SK-N-SH (cell line): ENCODE measurements around the gene WNK2. TPM values are rescaled to one million over a fixed set of nuclear protein-coding genes. Genes with fewer than 3 reads are reported as not detected.

Experiments
- CTCF ChIA-PET: fragments of 300-600, 350-600 bp; formaldehyde crosslinking; extraction: SDS; loops from one replicate; lab custom pipeline; 2021; lab: Yijun Ruan, JAX
- POLR2A ChIA-PET: fragments of 350-600 bp; sonication (Branson Sonifier 250); formaldehyde crosslinking; extraction: SDS; loops from one replicate; lab custom pipeline; 2020; ENCODE audit warnings: antibody characterized with exemption, inconsistent platforms; lab: Yijun Ruan, JAX
- DNase-seq: peaks from one replicate; pipeline ENCODE4 v3.0.0; 2012
- H2AFZ ChIP-seq: fragments of 200-600 bp; sonication (generic); 2 replicates; pipeline ENCODE4 v1.8.1; 2016; ENCODE audit warnings: antibody characterized with exemption, mild to moderate bottlenecking, low read depth
- H3F3A ChIP-seq: fragments of 200-600 bp; sonication (generic); replicated peaks from 2 replicates; pipeline ENCODE3; 2016; ENCODE audit warnings: antibody characterized with exemption, mild to moderate bottlenecking; ENCODE audit not compliant: insufficient read depth
- H3K27ac ChIP-seq, 2 experiments: fragments of 200-500 bp in 1 of 2; fragments of 200-600 bp in 1 of 2; sonication (Bioruptor generic) in 1 of 2; sonication (generic), shearing (Covaris generic) in 1 of 2; 2 replicates each; pipeline versions ENCODE4 v1.5.1 to v1.6.1; 2014 to 2016; ENCODE audit warnings: low read depth in 2 of 2, inconsistent platforms in 1 of 2, low read length in 1 of 2, mild to moderate bottlenecking in 1 of 2, mixed read lengths in 1 of 2
- H3K27me3 ChIP-seq: fragments of 200-600 bp; sonication (generic), shearing (Covaris generic); 2 replicates; pipeline ENCODE4 v1.6.1; 2016; ENCODE audit warnings: mixed run types; ENCODE audit not compliant: insufficient read depth
- H3K36me3 ChIP-seq, 2 experiments: fragments of 200-500 bp in 1 of 2; fragments of 200-600 bp in 1 of 2; sonication (Bioruptor generic) in 1 of 2; sonication (generic) in 1 of 2; replicated peaks in 1 of 2; 2 replicates each; pipeline versions ENCODE3 to v1.5.1; 2014 to 2016; ENCODE audit warnings: low read length in 1 of 2, mild to moderate bottlenecking in 1 of 2; ENCODE audit not compliant: insufficient read depth in 2 of 2, control insufficient read depth in 1 of 2
- H3K4me1 ChIP-seq, 2 experiments: fragments of 200-500 bp in 1 of 2; fragments of 200-600 bp in 1 of 2; sonication (Bioruptor generic) in 1 of 2; sonication (generic), shearing (Covaris generic) in 1 of 2; 2 replicates each; pipeline versions ENCODE4 v1.5.1 to v1.6.1; 2014 to 2016; ENCODE audit warnings: low read depth in 1 of 2, low read length in 1 of 2, mixed run types in 1 of 2; ENCODE audit not compliant: insufficient read depth in 2 of 2, control insufficient read depth in 1 of 2
- H3K4me2 ChIP-seq: fragments of 200-600 bp; sonication (generic), shearing (Covaris generic); 2 replicates; pipeline ENCODE4 v1.6.1; 2017; ENCODE audit warnings: mixed run types
- H3K4me3 ChIP-seq, 2 experiments: fragments of 200-500 bp in 1 of 2; fragments of 200-600 bp in 1 of 2; sonication (Bioruptor generic) in 1 of 2; sonication (generic), shearing (Covaris generic) in 1 of 2; 2 replicates each; pipeline versions ENCODE4 v1.5.1 to v1.8.1; 2014 to 2016; ENCODE audit warnings: low read depth in 2 of 2, inconsistent platforms in 1 of 2, low read length in 1 of 2, mild to moderate bottlenecking in 1 of 2, mixed read lengths in 1 of 2, moderate library complexity in 1 of 2
- H3K79me2 ChIP-seq: fragments of 200-600 bp; sonication (generic); 2 replicates; pipeline ENCODE4 v1.8.1; 2017; ENCODE audit warnings: mild to moderate bottlenecking; ENCODE audit not compliant: insufficient read depth
- H3K9ac ChIP-seq: fragments of 200-600 bp; sonication (generic); 2 replicates; pipeline ENCODE4 v1.6.1; 2017; ENCODE audit warnings: mixed run types
- H3K9me2 ChIP-seq: fragments of 200-600 bp; sonication (generic); 2 replicates; pipeline ENCODE4 v1.6.1; 2017; ENCODE audit warnings: mixed run types
- H3K9me3 ChIP-seq: fragments of 200-600 bp; sonication (generic); 2 replicates; pipeline ENCODE4 v1.6.1; 2017; ENCODE audit warnings: mixed run types, mild to moderate bottlenecking, moderate library complexity
- H4K20me1 ChIP-seq: fragments of 200-600 bp; sonication (generic); 2 replicates; pipeline ENCODE4 v1.6.1; 2017; ENCODE audit warnings: mild to moderate bottlenecking, mixed run types; ENCODE audit not compliant: insufficient read depth
- EP300 ChIP-seq, 2 experiments: IDR thresholded peaks; 2 replicates each; pipeline versions ENCODE4 v1.4.0 to v1.6.1; 2012; ENCODE audit warnings: borderline replicate concordance in 1 of 2, low read depth in 1 of 2, low read length in 1 of 2
- EZH2phosphoT487 ChIP-seq: fragments of 200-600 bp; sonication (generic); IDR thresholded peaks from 2 replicates; pipeline ENCODE4 v1.6.1; 2017; ENCODE audit warnings: low read depth, mixed run types, mild to moderate bottlenecking, antibody characterized with exemption, moderate library complexity, borderline replicate concordance
- FOSL2 ChIP-seq: IDR thresholded peaks from 2 replicates; pipeline ENCODE4 v1.4.0; 2012; ENCODE audit warnings: low read depth, mild to moderate bottlenecking, moderate library complexity, borderline replicate concordance
- GATA2 ChIP-seq: sonication (generic); formaldehyde crosslinking; IDR thresholded peaks from 2 replicates; pipeline ENCODE4 v1.5.0; 2020; ENCODE audit warnings: mild to moderate bottlenecking, missing genetic modification reagents
- MAX ChIP-seq: IDR thresholded peaks from 2 replicates; pipeline ENCODE4 v1.4.0; 2012; ENCODE audit warnings: low read depth
- MEF2A ChIP-seq: IDR thresholded peaks from 2 replicates; pipeline ENCODE4 v1.4.0; 2012; ENCODE audit warnings: low read depth, borderline replicate concordance
- NRF1 ChIP-seq: IDR thresholded peaks from 2 replicates; pipeline ENCODE4 v1.6.1; 2012; ENCODE audit warnings: low read depth, mild to moderate bottlenecking, low read length
- POLR2AphosphoS5 ChIP-seq: IDR thresholded peaks from 2 replicates; pipeline ENCODE4 v1.6.1; 2012; ENCODE audit warnings: low read depth, low read length
- REST ChIP-seq: IDR thresholded peaks from 2 replicates; pipeline ENCODE4 v1.6.1; 2012; ENCODE audit warnings: mild to moderate bottlenecking, low read depth, low read length, moderate library complexity
- RXRA ChIP-seq: IDR thresholded peaks from 2 replicates; pipeline ENCODE4 v1.4.0; 2012; ENCODE audit warnings: low read depth, mild to moderate bottlenecking, borderline replicate concordance
- SIN3A ChIP-seq: IDR thresholded peaks from 2 replicates; pipeline ENCODE4 v1.6.1; 2012; ENCODE audit warnings: low read depth, mild to moderate bottlenecking, low read length, moderate library complexity, borderline replicate concordance
- WGBS: methylation state at CpG from one replicate; pipeline ENCODE4 v1.1.6; 2017; ENCODE audit warnings: low lambda C conversion rate; 5-methylcytosine and 5-hydroxymethylcytosine counted together
- polyA plus RNA-seq, 3 experiments: library from polyadenylated mRNA; depleted of rRNA; stranded (reverse); fragments of >200 nt; gene quantifications; 2 replicates each; pipeline ENCODE4 v1.2.3, GENCODE V29; 2012
- TF ChIP-seq, protein P1 (sequence below): IDR thresholded peaks from 2 replicates; pipeline ENCODE4 v1.4.0; 2012; ENCODE audit warnings: low read depth, borderline replicate concordance
- TF ChIP-seq, protein P2 (sequence below): fragments of 150-350 bp; IDR thresholded peaks from 2 replicates; pipeline ENCODE4 v1.6.1; 2017; ENCODE audit warnings: antibody characterized with exemption, low read length, low read depth, borderline replicate concordance

WNK2 gene
- polyA plus RNA-seq, 1 of the 3 experiments (the other 2 are of a cell fraction) = 0.12 TPM

GRCh38 chr9:93258818-93259489 lies 75.0 kb downstream of the WNK2 start (continued):
- TF ChIP-seq SIN3A = no peak

GRCh38 chr9:93259490-93260262 lies 75.7 kb downstream of the WNK2 start:
- Histone ChIP-seq H3K4me1 (no peaks in the 10 kb centered on the region; a peak in 1 of 4 replicates), H3K9me3 (no peaks in the 10 kb centered on the region), H2AFZ (no peak overlapping the region), H3K4me3 (no peak overlapping the region), H3K4me2 (no peak overlapping the region), H3K79me2 (no peaks in the 10 kb centered on the region), H3K27me3 (no peaks in the 10 kb centered on the region), H3K27ac (no peak overlapping the region; a peak in 1 of 4 replicates), H3F3A (no peaks in the 10 kb centered on the region), H4K20me1 (no peaks in the 10 kb centered on the region), H3K9me2 (no peaks in the 10 kb centered on the region), H3K36me3 (no peaks in the 10 kb centered on the region), H3K9ac (no peak overlapping the region)
- POLR2A ChIA-PET = no interaction called here
- peak; percentile 15 for DNase-seq
- 68% methylated on average over 15 of the region's 20 CpGs for WGBS
- CTCF ChIA-PET = no interaction called here
- TF ChIP-seq POLR2AphosphoS5 (no peak), NRF1 (no peak), FOSL2 (no peak), MEF2A (no peak), EZH2phosphoT487 (no peak), SIN3A (no peak), RXRA (no peak), MAX (no peak), GATA2 (CRISPR knock-in tag) (no peak), REST (no peak), EP300 (IDR thresholded peaks at IDR 0.05; ENCODE audit: borderline replicate concordance in 1 of 2, low read depth in 1 of 2, low read length in 1 of 2) (no peak)
- TF ChIP-seq, protein P1, sequence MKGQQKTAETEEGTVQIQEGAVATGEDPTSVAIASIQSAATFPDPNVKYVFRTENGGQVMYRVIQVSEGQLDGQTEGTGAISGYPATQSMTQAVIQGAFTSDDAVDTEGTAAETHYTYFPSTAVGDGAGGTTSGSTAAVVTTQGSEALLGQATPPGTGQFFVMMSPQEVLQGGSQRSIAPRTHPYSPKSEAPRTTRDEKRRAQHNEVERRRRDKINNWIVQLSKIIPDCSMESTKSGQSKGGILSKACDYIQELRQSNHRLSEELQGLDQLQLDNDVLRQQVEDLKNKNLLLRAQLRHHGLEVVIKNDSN = no peak
- TF ChIP-seq, protein P2, sequence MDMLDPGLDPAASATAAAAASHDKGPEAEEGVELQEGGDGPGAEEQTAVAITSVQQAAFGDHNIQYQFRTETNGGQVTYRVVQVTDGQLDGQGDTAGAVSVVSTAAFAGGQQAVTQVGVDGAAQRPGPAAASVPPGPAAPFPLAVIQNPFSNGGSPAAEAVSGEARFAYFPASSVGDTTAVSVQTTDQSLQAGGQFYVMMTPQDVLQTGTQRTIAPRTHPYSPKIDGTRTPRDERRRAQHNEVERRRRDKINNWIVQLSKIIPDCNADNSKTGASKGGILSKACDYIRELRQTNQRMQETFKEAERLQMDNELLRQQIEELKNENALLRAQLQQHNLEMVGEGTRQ = no peak
- TF ChIP-seq, all 33 proteins: peak for 0
